ENCODE results near the gene MGME1.
"Not testable (repeated sequence)": the region's sequence is repeated elsewhere in the genome, so short reads cannot be mapped to it uniquely, and the experiment has no call there.

Gene MGME1

DNA sequence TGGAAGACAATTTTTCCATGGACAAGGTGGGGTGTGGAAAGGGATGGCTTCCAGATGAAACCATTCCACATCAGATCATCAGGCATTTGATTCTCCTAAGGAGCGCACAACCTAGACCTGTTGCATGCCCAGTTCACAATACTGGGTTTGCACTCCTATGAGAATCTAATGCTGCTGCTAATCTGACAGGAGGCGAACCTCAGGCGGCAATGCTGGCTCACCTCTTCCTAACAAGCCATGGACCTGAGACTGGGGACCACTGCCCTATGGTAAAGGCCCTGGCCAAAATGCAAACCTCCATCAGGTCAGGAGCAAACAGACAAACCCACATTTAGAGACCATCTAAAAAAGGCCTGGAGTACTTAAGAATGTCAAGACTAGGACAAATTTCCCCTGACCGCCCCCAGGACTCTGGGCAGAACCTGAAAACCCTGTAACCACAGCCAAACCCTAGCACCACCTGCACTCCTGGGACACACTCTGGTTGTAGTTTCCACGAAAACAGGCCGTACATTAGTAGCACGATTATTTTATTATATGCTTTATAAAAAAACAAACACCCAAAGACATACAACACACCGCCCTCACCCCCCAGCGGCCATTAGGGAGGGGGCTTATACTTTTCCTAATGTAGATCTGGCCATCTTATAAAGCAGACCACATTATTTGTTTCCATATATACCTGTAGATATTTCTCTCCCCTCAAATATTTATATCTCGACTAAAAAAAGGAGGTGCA is 27.6 kb upstream of the MGME1 start:
- no peak for DNase-seq

DNA sequence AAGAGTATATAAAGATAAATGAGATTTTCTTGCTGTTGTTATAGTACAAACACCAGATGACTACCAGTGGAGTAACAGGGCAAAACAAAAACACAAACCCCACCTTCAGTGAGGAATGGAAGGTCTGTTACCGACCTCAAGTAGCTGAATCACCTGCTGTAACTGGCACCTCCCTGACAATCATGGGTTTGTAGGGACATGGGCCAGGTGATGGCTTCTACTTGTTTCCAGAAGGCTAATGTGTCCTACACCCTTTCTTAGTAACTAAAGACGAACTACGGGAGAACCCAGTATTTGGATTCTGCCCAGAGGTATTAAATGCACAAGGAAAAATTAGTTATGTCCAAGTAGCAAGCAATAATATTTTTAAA is 27.0 kb upstream of the MGME1 start:
- DNase-seq, result no peak

DNA sequence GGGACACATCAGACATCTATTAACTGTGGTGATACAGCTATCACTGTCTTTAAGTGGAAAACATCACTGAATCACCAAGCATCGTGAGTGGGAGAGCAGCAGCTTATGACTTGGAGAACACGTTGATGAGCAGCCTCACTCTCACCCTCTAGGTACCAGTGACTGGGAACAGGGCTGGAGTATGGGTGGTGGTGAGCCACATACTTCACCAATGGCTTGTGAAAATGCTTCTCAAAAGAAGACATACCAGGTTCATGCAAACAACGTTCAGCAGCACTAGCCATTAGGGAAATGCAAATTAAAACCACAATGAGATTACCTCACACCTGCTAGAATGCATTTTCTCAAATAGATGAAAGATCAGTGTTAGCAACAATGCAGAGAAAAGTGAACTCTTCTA is 25.5 kb upstream of the MGME1 start:
- DNase-seq, result no peak

DNA sequence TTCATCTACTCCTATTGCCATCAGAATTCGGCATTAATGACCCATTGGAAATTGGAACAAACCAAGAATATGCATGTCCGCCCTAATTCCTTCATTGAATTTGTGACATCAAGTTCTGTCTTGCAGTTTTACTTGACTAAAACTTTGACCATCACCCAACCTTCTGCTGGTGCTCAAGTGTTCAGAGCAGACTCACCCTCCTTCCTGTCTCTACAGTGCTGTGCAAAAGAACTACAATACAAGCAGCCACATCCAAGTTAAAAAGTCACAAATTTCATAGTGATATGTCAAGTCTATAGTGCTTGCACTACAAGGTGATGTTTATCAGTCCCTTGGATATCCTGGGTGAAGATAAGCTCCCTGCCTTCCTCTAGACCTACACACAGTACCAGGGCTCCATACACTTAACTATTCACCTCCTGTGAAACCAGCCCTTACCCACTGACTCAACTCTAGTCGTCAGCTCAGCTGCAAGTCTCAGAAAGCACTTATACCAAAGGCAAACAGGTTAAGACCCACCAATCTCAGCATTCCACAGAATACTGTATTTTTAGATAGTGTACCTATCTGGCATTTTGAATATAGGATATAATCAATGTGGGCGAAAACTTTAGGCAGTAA is 23.9 kb upstream of the MGME1 start:
- no peak for DNase-seq

DNA sequence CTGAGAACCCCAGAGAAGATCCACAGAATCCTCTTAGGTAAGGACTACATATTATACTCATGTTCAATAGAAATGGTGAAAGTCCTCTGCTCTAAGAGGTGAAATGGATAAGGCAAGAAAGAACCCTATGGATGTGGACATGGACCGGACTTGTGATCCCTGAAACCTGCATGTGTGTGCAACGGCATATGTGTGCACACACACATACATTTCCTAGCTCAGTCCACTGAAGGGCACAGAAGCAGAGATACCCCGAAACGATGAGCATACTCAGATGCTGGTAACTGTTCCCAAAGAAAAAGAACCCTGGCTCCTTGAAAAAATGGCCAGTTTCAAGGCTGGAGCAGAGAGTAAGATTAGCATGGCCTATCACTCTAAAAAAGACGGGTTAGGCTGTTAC is 22.8 kb upstream of the MGME1 start:
- no peak for DNase-seq

DNA sequence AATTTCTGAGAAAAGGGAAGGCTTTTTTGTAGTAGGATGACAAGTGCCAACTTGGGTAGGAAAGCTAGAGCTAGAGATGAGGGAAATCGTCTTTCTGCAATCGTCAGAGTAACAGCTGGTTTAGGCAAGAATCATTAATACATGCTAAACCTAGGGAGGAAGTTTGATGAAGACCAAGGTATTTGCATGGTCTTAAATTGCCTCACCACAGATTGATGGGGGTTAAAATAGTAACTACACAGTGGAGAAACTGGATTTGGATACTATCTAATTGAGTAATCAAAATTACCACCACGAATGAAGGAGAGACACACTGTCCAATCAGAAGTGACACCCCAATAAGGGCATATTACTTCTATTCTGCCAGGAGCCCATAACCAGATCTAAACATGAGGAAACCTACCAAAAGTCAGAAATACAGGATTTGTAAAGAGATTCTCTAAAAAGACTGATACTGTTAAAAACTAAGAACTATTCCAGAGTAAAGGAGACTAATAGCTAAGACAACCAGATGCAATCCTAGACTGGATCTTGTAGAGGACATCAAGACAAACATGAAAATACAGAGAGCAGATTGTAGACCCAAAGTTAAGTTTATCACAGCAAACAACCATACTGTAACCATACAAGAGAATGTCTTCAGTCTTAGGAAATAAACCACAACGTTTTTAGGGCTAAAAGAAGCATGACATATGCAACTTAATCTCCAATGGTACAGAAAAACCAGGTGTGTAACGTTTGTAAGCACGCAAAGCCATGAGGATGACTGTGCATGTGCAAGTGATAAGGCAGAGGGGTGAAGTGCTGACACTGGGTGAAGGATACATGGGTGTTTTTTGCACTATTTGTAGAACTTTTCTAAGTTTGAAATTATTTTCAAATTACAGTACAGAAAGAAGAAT is 22.0 kb upstream of the MGME1 start:
- no peak for DNase-seq

DNA sequence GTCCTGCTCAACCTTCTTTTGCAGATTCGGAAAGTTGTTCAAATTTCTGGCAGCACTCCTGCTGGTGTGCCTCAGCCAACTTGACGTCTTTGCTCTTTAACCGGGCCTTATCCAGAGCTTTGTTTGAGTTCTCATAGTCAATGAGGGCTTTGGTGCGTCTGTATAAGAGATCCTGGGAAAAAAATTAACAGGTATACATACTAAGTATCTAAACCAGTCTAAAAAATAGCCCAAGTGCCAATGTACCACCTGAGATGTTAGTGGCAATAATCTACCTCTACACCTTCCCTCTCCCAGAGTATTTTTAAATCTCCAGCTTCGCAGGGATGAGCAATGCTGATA is 21.4 kb upstream of the MGME1 start:
- DNase-seq, result no peak

DNA sequence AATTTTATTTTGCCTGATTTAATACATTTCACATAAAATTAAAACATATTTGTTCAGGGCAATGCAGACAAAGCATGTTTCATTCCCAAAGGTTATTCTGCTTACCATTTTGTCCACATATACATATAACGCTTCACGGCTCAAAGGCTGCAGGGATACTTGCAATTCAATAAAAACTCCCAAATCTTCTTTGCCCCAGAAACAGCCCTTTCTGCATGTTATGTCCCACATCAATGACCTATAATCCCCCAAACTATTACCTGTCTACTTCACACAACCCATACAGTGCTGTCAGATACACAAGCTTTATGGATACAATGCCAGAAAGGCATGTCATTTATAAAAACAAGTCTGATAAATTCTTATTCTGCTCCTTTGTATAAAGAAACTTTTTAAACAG is 20.4 kb upstream of the MGME1 start:
- DNase-seq, result no peak

DNA sequence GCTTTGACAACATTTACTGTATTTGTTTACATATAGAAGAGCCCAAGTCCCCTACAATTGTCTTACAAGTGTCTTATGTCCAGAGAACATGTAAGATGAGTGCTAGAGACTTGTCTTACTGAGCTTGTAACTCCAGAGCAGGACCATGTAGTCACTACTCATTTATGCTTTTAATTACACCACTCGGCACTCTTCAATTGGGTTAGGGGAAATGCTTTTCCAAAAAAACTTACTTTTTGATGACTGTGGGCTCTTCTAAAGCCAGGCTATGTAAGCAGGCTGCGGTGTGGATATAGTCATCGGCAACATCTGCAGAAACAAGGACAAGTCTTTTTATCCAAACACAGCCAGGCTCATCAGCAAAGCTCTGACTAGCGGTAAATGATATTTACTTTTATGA is 18.9 kb upstream of the MGME1 start:
- DNase-seq, result no peak

DNA sequence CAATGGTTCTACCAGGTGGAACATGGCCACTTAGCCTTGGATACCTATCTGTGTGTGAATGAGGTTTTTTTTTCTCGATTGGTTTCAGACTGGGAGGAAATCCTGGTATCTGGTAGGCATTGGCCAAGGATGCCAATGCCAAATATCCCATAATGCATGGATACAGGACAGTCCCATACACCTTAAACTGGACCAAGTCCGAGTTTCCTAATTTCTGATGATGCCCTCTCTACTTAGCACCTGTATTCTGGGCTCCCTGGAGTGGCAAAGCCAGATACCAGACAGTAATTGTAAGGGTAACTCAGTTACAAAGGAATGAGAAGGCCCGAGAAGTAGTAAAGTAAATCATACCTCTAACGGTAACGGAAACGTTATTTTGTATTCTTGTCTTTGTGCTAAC is 18.1 kb upstream of the MGME1 start:
- no peak for DNase-seq

DNA sequence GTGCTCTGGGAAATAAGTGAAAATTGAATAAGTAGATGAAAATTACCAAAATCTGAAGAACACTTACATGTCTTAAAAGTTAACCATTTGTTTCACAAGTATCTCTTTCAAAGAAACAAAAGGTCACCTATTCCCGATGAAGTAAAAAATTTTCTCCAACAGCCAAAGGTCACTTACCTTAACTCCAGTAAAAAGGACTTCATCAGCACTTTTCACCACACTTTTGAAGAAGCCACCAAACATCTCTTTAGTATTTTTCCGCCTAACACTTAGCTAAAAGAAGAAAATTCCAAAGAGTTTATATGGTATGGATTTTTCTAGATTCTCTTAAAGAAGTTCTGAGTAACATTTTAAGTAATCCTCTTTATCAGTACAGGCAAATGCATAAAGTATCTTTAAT is 17.5 kb upstream of the MGME1 start:
- no peak for DNase-seq

DNA sequence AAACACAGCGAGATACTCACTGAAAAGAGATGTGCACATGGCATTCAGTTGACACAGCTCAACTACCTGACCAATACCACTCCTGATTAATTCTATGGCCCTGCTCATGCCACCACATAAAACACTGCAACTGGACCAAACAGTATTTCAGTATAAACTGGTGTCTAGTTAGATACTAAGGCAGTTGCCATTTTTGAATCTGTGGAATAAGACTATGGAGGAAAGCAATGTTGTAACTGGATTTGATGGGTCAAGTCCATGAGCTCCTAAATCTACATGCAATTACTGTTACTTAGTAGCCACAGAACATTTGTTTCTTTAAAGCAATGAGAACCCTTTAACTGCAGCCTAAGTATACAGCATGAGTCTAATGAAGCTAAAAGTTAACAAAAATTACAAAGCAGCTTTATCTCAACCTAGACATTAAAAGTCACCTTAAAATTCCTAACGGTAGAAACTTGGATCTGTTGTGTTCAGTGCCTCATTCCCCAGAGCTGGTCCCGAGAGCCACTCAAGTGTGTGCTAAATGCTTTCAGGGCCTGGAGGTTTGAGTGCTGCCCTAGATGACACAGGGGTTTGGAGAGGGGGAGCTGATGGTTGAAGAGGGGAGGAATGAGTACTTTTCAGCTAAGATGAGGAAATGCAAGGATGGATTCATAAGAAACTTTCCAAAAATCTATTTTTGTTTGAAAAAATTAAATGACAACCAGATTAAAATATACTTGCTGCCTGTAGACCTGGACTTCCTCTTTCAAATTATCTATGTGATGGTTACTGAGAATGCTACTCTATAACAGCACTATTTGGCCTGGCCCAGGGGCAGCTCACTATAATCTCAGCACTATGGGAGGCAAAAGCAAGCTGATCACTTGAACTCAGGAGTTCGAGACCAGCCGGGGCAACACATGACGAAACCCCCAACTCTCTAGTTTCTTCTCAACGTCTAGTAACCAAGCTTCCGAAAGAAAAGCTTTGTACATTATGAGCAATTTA is 15.8 kb upstream of the MGME1 start:
- no peak for DNase-seq

DNA sequence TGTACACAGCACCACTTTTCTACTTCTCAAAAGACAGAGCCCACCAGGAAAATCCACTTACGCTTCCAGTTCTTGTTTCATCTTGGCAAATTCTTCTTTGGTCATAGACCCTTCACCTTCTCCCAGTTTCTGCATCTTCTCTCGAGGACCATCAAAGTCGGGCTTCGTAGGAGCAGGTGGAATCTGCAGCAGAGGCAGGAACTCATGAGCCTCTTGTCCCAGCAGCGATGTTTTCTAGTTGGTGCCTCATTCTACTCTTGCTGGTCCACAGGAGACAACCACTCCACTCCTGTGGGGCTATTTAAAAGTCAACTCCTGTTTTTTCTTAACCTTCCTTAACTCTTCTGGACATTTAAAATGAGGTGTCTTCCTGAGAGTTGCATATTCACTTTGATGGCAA is 14.9 kb upstream of the MGME1 start:
- no peak for DNase-seq

DNA sequence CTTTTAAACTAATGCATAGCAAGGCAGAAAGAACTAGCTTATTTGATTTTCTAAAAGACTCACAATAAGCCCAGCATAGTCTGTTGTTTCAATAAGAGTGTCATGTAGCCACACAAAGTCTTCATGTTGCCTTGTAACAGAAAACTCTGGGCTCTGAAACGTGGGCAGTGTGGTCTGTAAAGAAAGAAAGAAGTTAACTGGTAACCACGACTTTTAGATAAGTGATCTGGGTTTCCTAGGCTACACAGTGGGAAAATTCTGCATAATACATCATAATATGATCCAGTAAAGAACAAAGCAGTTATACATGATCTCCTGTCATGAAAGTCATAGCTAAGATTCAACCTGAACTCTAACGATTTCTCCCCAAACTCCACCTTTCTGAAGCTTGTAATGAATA is 13.5 kb upstream of the MGME1 start:
- no peak for DNase-seq

DNA sequence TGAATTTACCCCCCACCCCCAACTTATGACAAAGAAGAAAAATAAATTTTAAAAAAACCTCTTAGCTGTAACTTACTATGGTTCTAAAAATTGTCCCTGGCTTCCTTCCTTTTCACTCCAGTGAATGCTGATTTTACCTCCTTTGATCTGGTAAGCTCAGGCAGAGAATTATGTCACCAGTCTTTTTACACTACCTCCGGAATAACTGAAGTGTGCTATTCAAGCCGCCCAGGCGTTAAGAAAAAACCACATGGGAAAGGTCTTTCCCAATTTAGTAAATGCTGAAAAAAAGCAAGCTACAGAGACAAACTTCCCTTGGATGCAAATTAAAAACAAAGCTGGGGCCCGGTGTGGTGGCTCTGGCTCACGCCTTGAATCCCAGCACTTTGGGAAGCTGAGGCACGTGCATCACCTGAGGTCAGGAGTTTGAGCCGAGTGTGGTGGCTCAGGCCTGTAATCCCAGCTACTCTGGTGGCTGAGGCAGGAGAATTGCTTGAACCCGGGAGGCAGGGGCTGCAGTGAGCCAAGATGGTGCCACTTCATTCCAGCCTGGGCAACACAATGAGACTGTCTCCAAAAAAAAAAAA is 12.6 kb upstream of the MGME1 start:
- no peak for DNase-seq

DNA sequence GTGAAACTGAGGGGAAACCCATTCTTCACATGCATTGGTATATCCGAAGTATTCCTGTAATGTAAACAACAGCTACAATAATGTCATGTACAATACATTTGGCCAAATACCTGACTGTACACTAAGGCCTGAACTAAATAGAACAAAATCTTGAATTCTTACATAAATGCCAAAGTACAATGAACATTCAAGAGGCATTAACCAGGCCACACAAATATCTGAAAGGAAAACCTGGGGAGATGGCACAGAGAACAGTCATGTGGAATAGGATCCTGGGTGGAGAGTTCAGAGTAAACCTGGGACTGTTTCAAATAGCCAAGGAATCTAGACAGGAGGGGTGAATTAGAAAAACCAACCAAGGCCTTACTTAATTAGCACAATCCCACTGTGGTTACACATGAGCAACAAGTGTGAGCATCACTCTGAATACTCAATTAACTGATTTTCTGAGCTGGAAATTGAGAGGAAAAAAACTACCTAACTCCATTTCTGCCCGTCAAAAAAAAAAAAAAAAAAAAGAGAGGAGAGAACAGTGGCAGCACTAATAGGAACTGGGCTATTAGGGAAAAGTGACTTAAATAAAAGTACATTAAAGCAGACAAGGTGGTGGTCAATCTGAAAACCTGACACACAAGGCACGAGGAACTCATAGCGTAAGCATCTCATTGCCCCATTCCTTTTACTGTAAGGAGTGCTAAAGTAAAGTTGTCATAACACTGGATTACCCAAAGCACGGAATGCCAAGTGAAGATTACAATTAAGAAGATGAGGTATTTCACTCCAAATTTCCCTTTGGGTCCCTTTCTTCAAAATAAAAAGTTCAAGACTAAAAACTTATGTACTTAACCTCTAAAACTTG is 11.1 kb upstream of the MGME1 start:
- no peak for DNase-seq

DNA sequence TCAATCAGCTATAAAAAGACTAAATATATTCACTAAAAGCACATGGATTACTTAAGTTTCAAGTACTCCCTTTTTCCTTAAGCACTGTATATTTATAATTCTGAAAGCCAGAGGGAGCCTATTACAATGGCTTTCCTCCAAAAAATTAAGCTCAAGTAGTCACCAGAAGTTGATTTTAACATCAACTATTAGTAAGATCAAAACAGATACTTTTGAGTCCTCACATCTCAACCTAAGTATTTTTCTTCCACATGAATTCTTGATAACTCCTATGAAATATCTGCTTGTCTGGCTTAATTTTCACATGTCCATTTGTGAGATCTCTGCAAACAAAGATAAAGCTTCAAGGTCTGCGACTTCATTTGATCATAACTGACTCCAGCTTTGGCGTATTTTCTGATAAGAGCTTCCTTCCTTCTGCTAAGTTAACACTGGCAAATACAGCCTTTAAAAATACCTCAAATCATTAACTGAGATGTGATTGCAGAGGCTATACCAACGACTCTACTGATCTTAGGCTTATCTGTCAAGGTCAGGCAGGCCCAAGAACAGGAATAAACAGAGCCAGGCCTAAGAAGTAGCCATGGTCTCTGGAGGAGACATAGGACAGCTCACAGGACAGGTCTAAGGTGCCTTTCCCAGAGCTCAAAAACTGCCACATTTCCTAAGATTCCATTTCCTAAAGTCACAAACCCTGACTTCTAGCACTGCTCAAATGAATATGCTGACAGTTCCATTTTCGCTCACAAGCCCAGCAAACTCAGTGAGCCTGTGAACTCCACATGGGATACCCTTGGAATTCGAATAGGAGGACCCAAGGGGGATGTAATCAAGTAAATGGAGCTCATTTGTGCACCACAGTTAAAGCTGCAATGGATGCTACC is 10.2 kb upstream of the MGME1 start:
- no peak for DNase-seq

DNA sequence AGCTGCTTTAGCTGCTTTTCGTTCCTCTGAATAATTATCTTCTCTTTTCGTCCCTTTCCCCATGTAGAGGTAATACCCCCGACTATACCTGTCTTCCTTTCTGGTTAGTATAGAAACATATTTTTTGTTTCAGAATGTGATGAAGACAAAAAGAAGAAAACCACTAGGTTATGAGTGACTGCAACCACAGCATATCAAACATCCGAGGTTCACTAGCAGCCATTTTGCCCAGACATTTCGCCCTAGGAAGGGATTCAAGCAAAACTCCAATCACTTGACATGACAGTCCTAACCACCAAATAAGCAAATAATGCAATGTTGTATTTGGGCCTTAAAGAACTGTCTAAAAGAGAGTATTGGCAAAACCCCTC is 9.6 kb upstream of the MGME1 start:
- DNase-seq, result no peak

DNA sequence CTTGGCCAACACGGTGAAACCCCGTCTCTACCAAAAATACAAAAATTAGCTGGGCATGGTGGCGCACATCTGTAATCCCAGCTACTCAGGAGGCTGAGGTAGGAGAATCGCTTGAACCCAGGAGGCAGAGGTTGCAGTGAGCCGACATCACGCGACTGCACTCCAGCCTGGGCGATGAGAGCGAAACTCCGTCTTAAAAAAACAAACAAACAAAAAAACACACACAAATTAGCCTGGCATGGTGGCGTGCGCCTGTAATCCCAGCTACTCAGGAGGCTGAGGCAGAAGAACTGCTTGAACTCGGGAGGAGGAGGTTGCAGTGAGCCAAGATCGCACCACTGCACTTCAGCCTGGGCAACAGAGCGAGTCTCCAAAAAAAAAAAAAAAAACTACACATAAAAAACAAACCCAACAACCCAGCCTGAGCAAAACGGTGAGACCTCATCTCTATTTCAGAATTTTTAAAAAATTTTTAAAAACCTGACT is 8.4 kb upstream of the MGME1 start:
- DNase-seq, result not testable (repeated sequence)

DNA sequence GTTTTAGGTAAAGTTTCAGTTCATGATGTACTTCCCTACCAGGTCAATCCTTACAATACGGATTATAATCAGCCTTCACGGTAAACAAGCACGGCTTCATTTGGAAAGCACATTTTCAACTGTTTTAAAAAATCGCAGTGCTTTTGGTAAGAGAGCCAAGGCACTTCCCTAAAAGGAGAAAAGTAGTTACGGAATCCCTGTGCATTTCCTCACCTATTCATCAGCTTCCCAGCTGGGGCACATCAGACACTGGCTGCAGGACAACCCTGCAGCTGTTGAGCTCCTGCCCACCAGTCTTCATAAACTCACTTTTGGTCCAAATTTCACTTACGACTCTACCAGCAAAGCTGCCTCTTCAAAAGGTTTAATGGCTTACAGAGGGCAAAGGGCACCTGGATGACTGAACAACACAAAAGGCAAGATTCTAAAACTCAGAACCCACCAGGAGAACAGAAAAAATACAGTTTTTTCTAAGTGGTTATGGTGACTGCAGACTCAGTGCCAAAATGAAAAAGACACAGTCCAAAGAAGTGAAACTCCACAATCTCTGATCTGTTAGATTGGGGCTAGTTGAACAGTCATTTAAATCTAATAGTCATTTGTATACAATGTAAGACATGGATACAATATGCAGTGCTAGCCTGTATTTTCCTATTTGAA is 7.8 kb upstream of the MGME1 start:
- no peak for DNase-seq
